ENCODE results near the gene FMN1.

- TF ChIP-seq CTCF (IDR thresholded peaks at IDR 0.05) = no peak
- TF ChIP-seq POLR2A (IDR thresholded peaks at IDR 0.05) = no peak
Observed at GRCh38 chr15:33057845-33058244, 136.7 kb downstream of the FMN1 start.

Measured in esophagus squamous epithelium (tissue), 4 donors.